Measurements from ENCODE around the gene DNMT3A.
"Not testable (repeated sequence)": the region's sequence is repeated elsewhere in the genome, so short reads cannot be mapped to it uniquely, and the experiment has no call there.

Gene DNMT3A

GRCh38 chr2:25281522-25281921 is 60.2 kb downstream of the DNMT3A start:
- no peaks in the 10 kb centered on the region for H4K20me1 ChIP-seq
- H3K9me3 ChIP-seq, result no peaks in the 10 kb centered on the region
- H3K4me2 ChIP-seq, result no peak overlapping the region
- TF ChIP-seq Cebpa-rat (IDR thresholded peaks at IDR 0.05), result no peak
- no peak overlapping the region for H3K4me3 ChIP-seq
- H3K4me1 ChIP-seq, result peaks cover 64% of the 10 kb centered on the region
- H3K27ac ChIP-seq, result no peak overlapping the region
- H3K9ac ChIP-seq, result no peak overlapping the region
- no peaks in the 10 kb centered on the region for H3K27me3 ChIP-seq
- H3K36me3 ChIP-seq, result peaks cover 25% of the 10 kb centered on the region

GRCh38 chr2:25280051-25280687 is 61.6 kb downstream of the DNMT3A start:
- Histone ChIP-seq H3K4me2 (peak overlapping the region; percentile 98), H3K27me3 (no peaks in the 10 kb centered on the region), H3K36me3 (peaks cover 25% of the 10 kb centered on the region), H3K27ac (peak overlapping the region; percentile 98; the same call in 1 of the 2 replicates), H3K9ac (no peak overlapping the region), H3K4me3 (no peak overlapping the region), H3K9me3 (no peaks in the 10 kb centered on the region), H4K20me1 (no peaks in the 10 kb centered on the region), H3K4me1 (peaks cover 64% of the 10 kb centered on the region)
- TF ChIP-seq Cebpa-rat (IDR thresholded peaks at IDR 0.05), result no peak

- no peak overlapping the region for H3K4me3 ChIP-seq
- H3K4me2 ChIP-seq, result peak overlapping the region; percentile 98
- H3K27me3 ChIP-seq, result no peaks in the 10 kb centered on the region
- peak overlapping the region; percentile 98 for H3K27ac ChIP-seq
- H4K20me1 ChIP-seq, result no peaks in the 10 kb centered on the region
- H3K9ac ChIP-seq, result peak overlapping the region; percentile 54
- H3K4me1 ChIP-seq, result peaks cover 69% of the 10 kb centered on the region
- no peaks in the 10 kb centered on the region for H3K9me3 ChIP-seq
- no peak for TF ChIP-seq Cebpa-rat (IDR thresholded peaks at IDR 0.05)
- peaks cover 25% of the 10 kb centered on the region for H3K36me3 ChIP-seq
Observed at GRCh38 chr2:25279091-25279651, 62.6 kb downstream of the DNMT3A start.

- H3K9me3 ChIP-seq, result no peaks in the 10 kb centered on the region
- H4K20me1 ChIP-seq, result no peaks in the 10 kb centered on the region
- H3K36me3 ChIP-seq, result peaks cover 20% of the 10 kb centered on the region
- no peak for TF ChIP-seq Cebpa-rat (IDR thresholded peaks at IDR 0.05)
- H3K27me3 ChIP-seq, result no peaks in the 10 kb centered on the region
- peak overlapping the region; percentile 98 for H3K27ac ChIP-seq
- H3K4me1 ChIP-seq, result peaks cover 85% of the 10 kb centered on the region
- peak overlapping the region; percentile 88 for H3K9ac ChIP-seq
- H3K4me3 ChIP-seq, result peak overlapping the region; percentile 62
- peak overlapping the region; percentile 98 for H3K4me2 ChIP-seq
Observed at GRCh38 chr2:25276569-25277465, 64.9 kb downstream of the DNMT3A start.

GRCh38 chr2:25275575-25275965 is 66.2 kb downstream of the DNMT3A start:
- Histone ChIP-seq H3K9me3 (no peaks in the 10 kb centered on the region), H3K4me3 (no peak overlapping the region), H4K20me1 (no peaks in the 10 kb centered on the region), H3K9ac (peak overlapping the region; percentile 88; the same call in 1 of the 2 replicates), H3K4me2 (peak overlapping the region; percentile 98), H3K4me1 (peaks cover 79% of the 10 kb centered on the region), H3K36me3 (peaks cover 23% of the 10 kb centered on the region), H3K27me3 (no peaks in the 10 kb centered on the region), H3K27ac (peak overlapping the region; percentile 98)
- no peak for TF ChIP-seq Cebpa-rat (IDR thresholded peaks at IDR 0.05)

GRCh38 chr2:25274868-25275574 is 66.7 kb downstream of the DNMT3A start:
- no peaks in the 10 kb centered on the region for H3K27me3 ChIP-seq
- no peak for TF ChIP-seq Cebpa-rat (IDR thresholded peaks at IDR 0.05)
- H3K4me2 ChIP-seq, result peak overlapping the region; percentile 98

GRCh38 chr2:25273985-25274535 is 67.7 kb downstream of the DNMT3A start:
- Histone ChIP-seq H3K9me3 (no peaks in the 10 kb centered on the region), H3K4me1 (peaks cover 64% of the 10 kb centered on the region), H3K9ac (peak overlapping the region; percentile 46; the same call in 1 of the 2 replicates), H4K20me1 (no peaks in the 10 kb centered on the region), H3K4me2 (peak overlapping the region; percentile 98), H3K36me3 (peaks cover 35% of the 10 kb centered on the region), H3K27ac (peak overlapping the region; percentile 98), H3K4me3 (no peak overlapping the region), H3K27me3 (no peaks in the 10 kb centered on the region)
- TF ChIP-seq Cebpa-rat (IDR thresholded peaks at IDR 0.05), result no peak

More at GRCh38 chr2:25274868-25275574, 66.7 kb downstream of the DNMT3A start:
- peak overlapping the region; percentile 98 for H3K27ac ChIP-seq
- H3K4me1 ChIP-seq, result peaks cover 74% of the 10 kb centered on the region
- H4K20me1 ChIP-seq, result no peaks in the 10 kb centered on the region
- H3K9me3 ChIP-seq, result no peaks in the 10 kb centered on the region
- no peak overlapping the region for H3K4me3 ChIP-seq
- H3K36me3 ChIP-seq, result peaks cover 26% of the 10 kb centered on the region
- peak overlapping the region; percentile 88; the same call in 1 of the 2 replicates for H3K9ac ChIP-seq

GRCh38 chr2:25272705-25273104 is 69.0 kb downstream of the DNMT3A start:
- Histone ChIP-seq H3K4me2 (peak overlapping the region; percentile 98; the same call in 1 of the 2 replicates), H3K36me3 (peaks cover 49% of the 10 kb centered on the region), H3K27ac (peak overlapping the region; percentile 98; the same call in 1 of the 2 replicates), H3K4me1 (peaks cover 51% of the 10 kb centered on the region)
- H3K9ac ChIP-seq, H4K20me1 ChIP-seq, H3K4me3 ChIP-seq, H3K27me3 ChIP-seq, H3K9me3 ChIP-seq: not testable (repeated sequence)

- Histone ChIP-seq H3K27ac (no peak overlapping the region), H3K4me1 (peaks cover 24% of the 10 kb centered on the region), H4K20me1 (no peaks in the 10 kb centered on the region), H3K4me3 (no peak overlapping the region), H3K27me3 (no peaks in the 10 kb centered on the region), H3K9me3 (no peaks in the 10 kb centered on the region), H3K36me3 (peaks cover 75% of the 10 kb centered on the region), H3K4me2 (no peak overlapping the region), H3K9ac (no peak overlapping the region)
- TF ChIP-seq Cebpa-rat (IDR thresholded peaks at IDR 0.05), result no peak
Observed at GRCh38 chr2:25270061-25270460, 71.7 kb downstream of the DNMT3A start.

Data from BLaER1 (cell line).